ENCODE measurements around the gene ATL1. TPM values are rescaled to one million over a fixed set of nuclear protein-coding genes. Genes with fewer than 3 reads are reported as not detected.

The ATL1 gene
- total and polyA plus RNA-seq, 2 of the 8 experiments (the other 6 are each of a cell fraction or from before 2014, with no cell fraction given), result 4.0 to 5.9 TPM

- H3K9me3 ChIP-seq (ENCODE audit: insufficient read depth in 2 of 2, low read depth in 1 of 2, low read length in 1 of 2), result peaks cover 0 to 6% of the 10 kb centered on the region in 2 experiments; a peak in 1 of 4 replicates
- H3K4me2 ChIP-seq (ENCODE audit: insufficient read depth in 1 of 2, low read depth in 2 of 2, low read length in 2 of 2), result no peak overlapping the region
- no peak overlapping the region for H3K56ac ChIP-seq (replicated peaks; ENCODE audit: insufficient read length, low read depth, low read length)
- no peak overlapping the region for H3K18ac ChIP-seq (ENCODE audit: extremely low read depth, low read length)
- H2AFZ ChIP-seq (ENCODE audit: low read length), result no peak overlapping the region
- no peak for FAIRE-seq
- H2BK15ac ChIP-seq (ENCODE audit: low read length), result no peak overlapping the region
- CTCF ChIA-PET (ENCODE audit: partially characterized antibody), result interaction anchor here (0.6 to 2.1 kb wide), 5 partner anchors 39 to 245 kb away, joined by 3 to 5 read pairs (median 4); no protein-coding TSS in a partner anchor
- no peak overlapping the region for H2BK5ac ChIP-seq (ENCODE audit: low read depth, low read length)
- POLR2A ChIA-PET (ENCODE audit: partially characterized antibody), result no interaction called here
- no peaks in the 10 kb centered on the region for H3K4me1 ChIP-seq (replicated peaks in 1 of 4; ENCODE audit: control insufficient read depth in 3 of 4, insufficient read depth in 4 of 4, low read length in 3 of 4)
- H3K36me3 ChIP-seq (ENCODE audit: control insufficient read depth in 2 of 4, insufficient read depth in 4 of 4, low read length in 3 of 4), result no peaks in the 10 kb centered on the region
- no peaks in the 10 kb centered on the region for H3K23me2 ChIP-seq (ENCODE audit: low read depth, low read length)
- H3K9ac ChIP-seq (replicated peaks in 1 of 4; ENCODE audit: extremely low read depth in 1 of 4, low read depth in 3 of 4, low read length in 3 of 4), result no peak overlapping the region
- no peak overlapping the region for H3K23ac ChIP-seq (ENCODE audit: insufficient read length)
- no peak overlapping the region for H4K5ac ChIP-seq (ENCODE audit: insufficient read length, low read depth, low read length)
- no peaks in the 10 kb centered on the region for H3K79me1 ChIP-seq (ENCODE audit: low read depth, low read length)
- no peak overlapping the region for H2BK12ac ChIP-seq (ENCODE audit: low read depth, low read length)
- H4K20me1 ChIP-seq (replicated peaks in 1 of 2; ENCODE audit: control insufficient read depth in 1 of 2, insufficient read depth in 2 of 2, low read length in 2 of 2), result no peaks in the 10 kb centered on the region
- H3K14ac ChIP-seq (ENCODE audit: insufficient read length), result no peak overlapping the region
- H4K8ac ChIP-seq (ENCODE audit: extremely low read depth, insufficient read depth, low read length), result no peak overlapping the region
- TF ChIP-seq NRF1 (IDR thresholded peaks at IDR 0.05; ENCODE audit: low read depth, low read length) (no peak), MAX (IDR thresholded peaks at IDR 0.05) (no peak), EGR1 (IDR thresholded peaks at IDR 0.05; ENCODE audit: borderline replicate concordance, low read depth, low read length) (no peak), USF2 (IDR thresholded peaks at IDR 0.05; ENCODE audit: low read length) (no peak), JUND (IDR thresholded peaks at IDR 0.05; ENCODE audit: low read length) (no peak)
- H3K27me3 ChIP-seq (replicated peaks in 1 of 4; ENCODE audit: control insufficient read depth in 3 of 4, extremely low read depth in 1 of 4, insufficient read depth in 3 of 4, low read length in 3 of 4), result no peaks in the 10 kb centered on the region
- H3K4ac ChIP-seq (replicated peaks; ENCODE audit: insufficient read length, low read depth, low read length), result no peak overlapping the region
- no peak overlapping the region for H3K4me3 ChIP-seq (ENCODE audit: extremely low read depth in 1 of 4, insufficient read depth in 2 of 4, low read depth in 3 of 4, low read length in 4 of 4)
- H2BK120ac ChIP-seq (replicated peaks; ENCODE audit: low read depth, low read length), result no peak overlapping the region
- H3K27ac ChIP-seq (ENCODE audit: low read depth, low read length), result no peak overlapping the region
- no peak for DNase-seq (ENCODE audit: low read depth in 1 of 2, low spot score in 2 of 2)
- no peak overlapping the region for H2AK5ac ChIP-seq (ENCODE audit: low read depth, low read length)
- H3K79me2 ChIP-seq (ENCODE audit: control insufficient read depth in 1 of 2, insufficient read depth in 2 of 2, low read length in 2 of 2), result no peaks in the 10 kb centered on the region
- no peak overlapping the region for H4K91ac ChIP-seq (replicated peaks; ENCODE audit: insufficient read length, low read length)
- no peak overlapping the region for H2BK20ac ChIP-seq (ENCODE audit: low read length)
Observed at GRCh38 chr14:50539051-50539450, 20.9 kb upstream of the ATL1 start.

Data from H1 (cell line).